Stomach (tissue), 9 donors: Measurements from ENCODE around the gene RNF32. TPM values are rescaled to one million over a fixed set of nuclear protein-coding genes. Genes with fewer than 3 reads are reported as not detected.
"Not testable (repeated sequence)": the region's sequence is repeated elsewhere in the genome, so short reads cannot be mapped to it uniquely, and the experiment has no call there.

Experiments
- DNase-seq, 2 donors: peaks; one replicate each; pipeline versions ENCODE4 v3.0.0 to v3.0.0-alpha.2; 2013 to 2019
- H3K27ac ChIP-seq, 5 donors: fragments of 200-600 bp in 4 of 5; sonication (generic) in 4 of 5; one replicate each; pipeline ENCODE4 v1.5.1; 2013 to 2019; ENCODE audit warnings: mild to moderate bottlenecking in 1 of 5, moderate library complexity in 1 of 5
- H3K27me3 ChIP-seq, 3 donors: fragments of 200-600 bp; sonication (generic); one replicate each; pipeline ENCODE4 v1.5.1; 2017 to 2019; ENCODE audit warnings: mixed run types in 1 of 3
- H3K36me3 ChIP-seq, 4 donors: fragments of 200-600 bp; sonication (generic); 1 replicate in 3 of 4; 2 replicates in 1 of 4; pipeline ENCODE4 v1.5.1; 2016 to 2019
- H3K4me1 ChIP-seq, 4 donors: fragments of 200-600 bp; sonication (generic); one replicate each; pipeline ENCODE4 v1.5.1; 2016 to 2019
- H3K4me3 ChIP-seq, 4 donors: fragments of 200-600 bp; sonication (generic) in 3 of 4; one replicate each; pipeline ENCODE4 v1.5.1; 2016 to 2019; ENCODE audit warnings: mild to moderate bottlenecking in 1 of 4
- H3K9me3 ChIP-seq, 4 donors: fragments of 200-600 bp; sonication (generic); one replicate each; pipeline ENCODE4 v1.5.1; 2016 to 2019
- CTCF ChIP-seq, 7 experiments: fragments of 450-650 bp in 4 of 7; fragments of 200-600 bp in 3 of 7; sonication (generic) in 3 of 7; IDR thresholded peaks; one replicate each; pipeline ENCODE4 v1.5.1; 2016 to 2019; ENCODE audit warnings: antibody characterized with exemption in 7 of 7, control low read depth in 2 of 7, mild to moderate bottlenecking in 1 of 7
- EP300 ChIP-seq: sonication (generic); formaldehyde crosslinking; IDR thresholded peaks from one replicate; pipeline ENCODE4 v1.6.1; 2017; ENCODE audit warnings: antibody characterized with exemption
- POLR2A ChIP-seq, 4 donors: fragments of 450-650 bp; IDR thresholded peaks; one replicate each; pipeline ENCODE4 v1.6.1; 2016; ENCODE audit warnings: antibody characterized with exemption in 4 of 4, control low read depth in 2 of 4, mild to moderate bottlenecking in 1 of 4, moderate library complexity in 1 of 4
- POLR2AphosphoS5 ChIP-seq, 3 donors: sonication (generic); formaldehyde crosslinking; IDR thresholded peaks; one replicate each; pipeline ENCODE4 v1.6.1; 2016; ENCODE audit warnings: antibody characterized with exemption in 3 of 3
- WGBS, 5 donors: extraction: QIAGEN DNeasy Blood & Tissue Kit in 3 of 5; methylation state at CpG; one replicate each; pipeline versions ENCODE4 v1.1.5 to v1.1.7; 2013 to 2018; 5-methylcytosine and 5-hydroxymethylcytosine counted together
- intact Hi-C: fragments of 100-400 bp; cut with DNase I; formaldehyde crosslinking; loops from one replicate; pipeline ENCODE4 v1.15.1; 2023; ENCODE audit warnings: low total_unique reads
- polyA plus RNA-seq, 3 donors: library from polyadenylated mRNA; stranded (reverse); fragments of 200-250 nt; gene quantifications; one replicate each; pipeline ENCODE4 v1.2.3, GENCODE V29; 2013
- total RNA-seq, 5 donors: library from RNA; depleted of rRNA; stranded (reverse); fragments of >200 nt; gene quantifications; one replicate each; pipeline versions ENCODE4 v1.1.0 to v1.2.3, GENCODE V29; 2014 to 2016
- donor health status: healthy with polysubstance abuse.
- donor health status: Bipolar disorder and iron deficiency.
- donor health status: healthy.

Gene RNF32
- total and polyA plus RNA-seq, 8 donors = 1.2 to 4.7 (median 2.4) TPM; not detected in 2

GRCh38 chr7:156684661-156685060 lies 44.1 kb downstream of the RNF32 start:
- no peak overlapping the region for H3K4me3 ChIP-seq
- intact Hi-C loops = no loop called here
- H3K36me3 ChIP-seq = peaks cover 5 to 40% (median 37%) of the 10 kb centered on the region in 4 donors
- H3K4me1 ChIP-seq = peaks cover 0 to 7% (median 2%) of the 10 kb centered on the region in 4 donors
- no peak for DNase-seq
- H3K27ac ChIP-seq = no peak overlapping the region
- no peaks in the 10 kb centered on the region for H3K27me3 ChIP-seq
- TF ChIP-seq POLR2AphosphoS5 (IDR thresholded peaks at IDR 0.05) (no peak), EP300 (no peak), POLR2A (IDR thresholded peaks at IDR 0.05) (no peak)
- H3K9me3 ChIP-seq = no peaks in the 10 kb centered on the region
- 66 to 88% (median 80%) methylated on average over 4 of the region's 4 CpGs for WGBS, 5 donors

GRCh38 chr7:156691764-156692163 lies 51.2 kb downstream of the RNF32 start:
- intact Hi-C loops = no loop called here
- no peak for TF ChIP-seq EP300
- TF ChIP-seq POLR2A (IDR thresholded peaks at IDR 0.05) = no peak
- no peak for TF ChIP-seq POLR2AphosphoS5 (IDR thresholded peaks at IDR 0.05)
- TF ChIP-seq CTCF (IDR thresholded peaks at IDR 0.05) = no peak

DNA sequence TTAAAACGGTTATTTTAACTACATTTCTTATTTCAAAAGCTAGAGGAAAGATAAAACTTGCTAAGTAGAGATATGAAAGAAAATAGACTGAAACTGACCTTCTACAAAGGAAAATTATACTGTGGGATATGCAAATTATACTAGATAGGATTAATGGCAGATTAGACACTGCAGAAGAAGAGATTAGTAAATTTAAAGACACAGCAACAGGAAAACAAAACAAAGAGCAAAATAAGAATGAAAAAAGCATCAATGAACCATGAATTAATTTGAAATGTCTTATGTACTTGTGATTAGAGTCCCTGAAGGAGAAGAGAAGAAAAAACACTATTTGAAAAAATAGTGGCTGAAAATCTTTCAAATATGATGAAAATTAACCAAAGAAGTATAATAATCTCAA lies 52.3 kb downstream of the RNF32 start:
- no peaks in the 10 kb centered on the region for H3K27me3 ChIP-seq
- no peak overlapping the region for H3K4me3 ChIP-seq
- TF ChIP-seq POLR2AphosphoS5 (IDR thresholded peaks at IDR 0.05) (no peak), CTCF (IDR thresholded peaks at IDR 0.05) (no peak), EP300 (no peak), POLR2A (IDR thresholded peaks at IDR 0.05) (no peak)
- peaks cover 0 to 10% (median 5%) of the 10 kb centered on the region in 4 donors for H3K36me3 ChIP-seq
- no peak for DNase-seq
- 63 to 84% (median 68%) methylated on average over 1 of the region's 1 CpG for WGBS, 5 donors
- intact Hi-C loops = no loop called here
- peaks cover 0 to 18% (median 12%) of the 10 kb centered on the region in 4 donors for H3K9me3 ChIP-seq
- no peak overlapping the region for H3K27ac ChIP-seq
- no peaks in the 10 kb centered on the region for H3K4me1 ChIP-seq

More at GRCh38 chr7:156691764-156692163, 51.2 kb downstream of the RNF32 start:
- H3K9me3 ChIP-seq = peaks cover 0 to 7% (median 3%) of the 10 kb centered on the region in 4 donors
- no peaks in the 10 kb centered on the region for H3K4me1 ChIP-seq
- WGBS, 5 donors = 73 to 93% (median 82%) methylated on average over 5 of the region's 5 CpGs
- H3K27me3 ChIP-seq = no peaks in the 10 kb centered on the region
- no peak overlapping the region for H3K27ac ChIP-seq
- H3K4me3 ChIP-seq = no peak overlapping the region
- H3K36me3 ChIP-seq = peaks cover 0 to 6% (median 1%) of the 10 kb centered on the region in 4 donors
- no peak for DNase-seq

GRCh38 chr7:156693627-156694026 lies 53.1 kb downstream of the RNF32 start:
- DNase-seq = no peak
- 87 to 92% (median 90%) methylated on average over 3 of the region's 3 CpGs for WGBS, 5 donors
- Histone ChIP-seq H3K4me1 (no peaks in the 10 kb centered on the region), H3K27ac (no peak overlapping the region), H3K4me3 (no peak overlapping the region), H3K36me3 (peaks cover 0 to 18% (median 8%) of the 10 kb centered on the region in 4 donors), H3K27me3 (no peaks in the 10 kb centered on the region), H3K9me3 (peaks cover 0 to 26% (median 14%) of the 10 kb centered on the region in 4 donors)
- intact Hi-C loops = no loop called here
- TF ChIP-seq CTCF (IDR thresholded peaks at IDR 0.05) = no peak
- no peak for TF ChIP-seq EP300
- no peak for TF ChIP-seq POLR2A (IDR thresholded peaks at IDR 0.05)
- TF ChIP-seq POLR2AphosphoS5 (IDR thresholded peaks at IDR 0.05) = no peak

- H3K4me1 ChIP-seq = not testable (repeated sequence)
- WGBS, 5 donors = 89 to 94% (median 93%) methylated on average over 9 of the region's 9 CpGs
These were observed 56.7 kb downstream of the RNF32 start for GRCh38 chr7:156697283-156697682.

DNA sequence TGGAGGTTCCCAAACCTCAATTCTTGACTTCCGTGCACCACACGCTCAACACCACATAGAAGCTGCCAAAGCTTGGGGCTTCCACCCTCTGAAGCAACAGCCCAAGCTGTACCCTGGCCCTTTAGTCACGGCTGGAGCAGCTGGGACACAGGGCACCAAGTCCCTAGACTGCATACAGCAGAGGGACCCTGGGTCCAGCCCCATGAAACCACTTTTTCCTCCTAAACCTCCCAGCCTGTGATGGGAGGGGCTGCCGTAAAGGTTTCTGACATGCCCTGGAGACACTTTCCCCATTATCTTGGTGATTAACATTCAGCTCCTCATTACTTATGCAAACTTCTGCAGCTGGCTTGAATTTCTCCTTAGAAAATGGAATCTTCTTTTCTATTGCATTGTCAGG lies 57.9 kb downstream of the RNF32 start:
- DNase-seq, H3K4me1 ChIP-seq, H3K4me3 ChIP-seq, intact Hi-C loops, H3K27ac ChIP-seq, H3K27me3 ChIP-seq: not testable (repeated sequence)
- peaks cover 0 to 27% (median 9%) of the 10 kb centered on the region in 4 donors for H3K36me3 ChIP-seq
- WGBS, 5 donors = 95 to 100% (median 99%) methylated on average over 4 of the region's 4 CpGs
- peaks cover 0 to 33% (median 14%) of the 10 kb centered on the region in 4 donors for H3K9me3 ChIP-seq

More at GRCh38 chr7:156697283-156697682, 56.7 kb downstream of the RNF32 start:
- H3K36me3 ChIP-seq = peaks cover 0 to 26% (median 9%) of the 10 kb centered on the region in 4 donors
- H3K27ac ChIP-seq, intact Hi-C loops, DNase-seq, H3K27me3 ChIP-seq, H3K4me3 ChIP-seq: not testable (repeated sequence)
- peaks cover 0 to 33% (median 14%) of the 10 kb centered on the region in 4 donors for H3K9me3 ChIP-seq

- intact Hi-C loops, H3K27me3 ChIP-seq, DNase-seq, H3K27ac ChIP-seq, H3K4me3 ChIP-seq: not testable (repeated sequence)
- Histone ChIP-seq H3K4me1 (peaks cover 0 to 16% (median 8%) of the 10 kb centered on the region in 4 donors), H3K36me3 (peaks cover 0 to 29% (median 6%) of the 10 kb centered on the region in 4 donors), H3K9me3 (peaks cover 0 to 25% (median 11%) of the 10 kb centered on the region in 4 donors)
- WGBS, 5 donors = 94 to 100% (median 95%) methylated on average over 1 of the region's 1 CpG
These were observed 61.2 kb downstream of the RNF32 start for GRCh38 chr7:156701787-156702186.
